HFF-Myc (cell line): ENCODE measurements around the gene KIRREL2.

Source experiments
- DNase-seq: peaks from one replicate; pipeline ENCODE4 v3.0.0-alpha.2; 2011; ENCODE audit warnings: low read depth; ENCODE audit errors: extremely low read depth
- H3K4me3 ChIP-seq: replicated peaks from 2 replicates; pipeline ENCODE4 v1.5.1; 2011; ENCODE audit warnings: low read depth, mild to moderate bottlenecking, control low read depth, low read length
- CTCF ChIP-seq: IDR thresholded peaks from 2 replicates; pipeline ENCODE4 v1.5.1; 2012; ENCODE audit warnings: mild to moderate bottlenecking, low read depth, low read length, control low read depth; ENCODE audit errors: missing control alignments

KIRREL2 gene

GRCh38 chr19:35852029-35852780 is 4.5 kb upstream of the KIRREL2 start, which contains the start of gene NPHS1:
Gene NPHS1, minus strand, starts transcription at chr19:35852504. Its CDS starts 667 bp downstream, at chr19:35851837.
- DNase-seq = no peak
- H3K4me3 ChIP-seq = no peak within 1 kb of the TSS
- no peak for TF ChIP-seq CTCF

GRCh38 chr19:35853038-35853756 is 3.5 kb upstream of the KIRREL2 start:
- no peak overlapping the region for H3K4me3 ChIP-seq
- no peak for DNase-seq
- TF ChIP-seq CTCF = no peak

- DNase-seq = no peak
- H3K4me3 ChIP-seq = no peak overlapping the region
- no peak for TF ChIP-seq CTCF
These were observed 1.6 kb downstream of the KIRREL2 start for GRCh38 chr19:35858311-35858710.

- no peak for DNase-seq
- H3K4me3 ChIP-seq = no peak overlapping the region
- TF ChIP-seq CTCF = no peak
These were observed 2.7 kb downstream of the KIRREL2 start for GRCh38 chr19:35859414-35859813.

GRCh38 chr19:35860436-35860817 is 3.7 kb downstream of the KIRREL2 start:
- TF ChIP-seq CTCF = no peak
- no peak for DNase-seq
- H3K4me3 ChIP-seq = no peak overlapping the region

- no peak overlapping the region for H3K4me3 ChIP-seq
- no peak for TF ChIP-seq CTCF
- DNase-seq = no peak
These were observed 4.3 kb downstream of the KIRREL2 start for GRCh38 chr19:35860818-35861639.
